GM21360 (cell line): ENCODE data around the gene TSPAN3.

ENCODE experiments used
- ATAC-seq: cut with Tn5 transposase; IDR thresholded peaks from one replicate; pipeline ENCODE4 v1.9.1; 2021; ENCODE audit warnings: mild to moderate bottlenecking, moderate library complexity; ENCODE audit not compliant: unreplicated experiment

Gene TSPAN3

DNA sequence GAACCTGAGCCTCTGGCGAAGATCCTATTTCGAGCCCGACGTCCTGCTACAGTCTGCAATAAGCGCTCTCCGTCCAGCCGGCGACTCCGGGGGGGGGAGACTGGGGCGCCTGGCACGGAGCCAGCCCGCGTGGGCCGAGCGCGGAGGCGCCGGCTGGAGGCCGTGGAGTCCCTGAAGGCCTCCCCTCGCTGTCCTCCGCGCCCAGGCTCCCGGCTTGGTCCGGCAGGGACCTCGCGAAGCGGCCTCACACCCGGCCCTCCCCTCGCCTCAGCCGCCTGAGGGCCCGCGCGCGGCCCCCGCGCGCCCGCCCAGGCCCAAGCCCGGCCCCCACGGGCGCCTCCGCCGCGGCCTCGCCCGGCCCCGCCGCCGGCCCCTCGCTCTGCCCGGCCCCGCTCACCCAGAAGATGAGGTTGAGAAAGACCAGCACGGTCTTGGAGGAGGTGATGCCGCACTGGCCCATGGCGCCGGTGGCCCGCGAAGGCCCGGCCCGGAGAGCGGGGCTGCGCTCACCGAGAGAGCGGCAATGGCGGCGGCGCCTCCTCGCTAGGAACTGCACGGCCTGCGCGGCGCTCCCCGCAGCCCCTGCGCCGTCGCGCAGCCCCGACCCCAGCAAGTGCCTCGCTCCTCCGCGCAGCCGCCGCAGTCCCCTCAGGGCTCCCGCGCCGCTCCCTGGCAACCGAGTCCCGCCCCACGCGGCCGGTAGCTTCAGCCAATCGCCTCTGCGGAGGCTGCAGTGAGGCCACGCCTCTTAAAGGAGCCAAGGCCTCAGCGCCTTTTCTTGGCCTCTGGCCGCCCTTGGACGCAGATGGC lies at the start of gene TSPAN3:
TSPAN3 (minus strand) TSS at position 615 of the 810 bp plus-strand sequence; CDS start at position 460, 155 bp downstream.
- ATAC-seq, result peak; percentile 87

GRCh38 chr15:77120576-77120975 lies 49.7 kb upstream of the TSPAN3 start:
- no peak for ATAC-seq

- ATAC-seq, result no peak
These were observed 48.5 kb upstream of the TSPAN3 start for GRCh38 chr15:77119446-77119845.

- ATAC-seq, result no peak
These were observed 48.0 kb upstream of the TSPAN3 start for GRCh38 chr15:77118882-77119321.

DNA sequence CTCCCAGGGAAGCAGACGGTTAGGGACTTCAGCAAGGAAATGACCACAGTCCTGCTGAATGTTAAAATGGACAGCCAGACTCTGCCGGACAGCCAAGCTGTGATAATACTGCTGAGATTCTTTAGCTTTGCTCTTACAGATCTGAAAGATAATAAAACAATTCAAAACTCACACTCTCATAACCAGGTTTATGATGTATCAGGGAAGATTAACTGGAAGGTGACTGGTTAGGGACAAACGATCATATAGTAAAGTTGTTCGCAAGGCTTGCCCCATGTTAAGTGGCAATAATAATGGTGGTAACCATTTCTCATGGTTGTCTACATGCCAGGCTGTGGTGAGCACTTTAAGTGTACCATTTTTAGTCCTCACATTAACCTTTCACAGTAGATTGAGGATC lies 44.3 kb upstream of the TSPAN3 start:
- ATAC-seq, result no peak

- no peak for ATAC-seq
These were observed 42.1 kb upstream of the TSPAN3 start for GRCh38 chr15:77112838-77113504.

DNA sequence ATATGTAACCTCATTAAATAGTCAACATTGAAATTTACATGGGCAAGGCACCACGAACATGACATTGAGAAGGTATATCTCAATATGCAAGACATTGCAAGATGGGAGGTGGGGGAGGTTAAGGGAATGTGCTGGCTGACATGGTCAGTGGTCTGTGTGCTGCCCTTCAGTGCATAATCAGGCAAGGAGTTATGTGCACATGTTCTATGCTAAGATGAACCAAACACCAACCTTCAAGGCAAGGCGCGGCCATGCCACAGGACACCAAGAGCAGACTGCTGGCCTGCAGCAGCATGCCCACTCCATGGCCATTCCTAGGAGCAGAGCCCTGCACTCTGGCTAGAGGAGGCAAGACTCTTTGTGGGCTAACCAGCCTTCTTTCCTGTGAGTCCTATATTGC lies 40.9 kb upstream of the TSPAN3 start:
- ATAC-seq, result no peak

GRCh38 chr15:77107531-77108355 lies 36.8 kb upstream of the TSPAN3 start:
- ATAC-seq, result no peak

DNA sequence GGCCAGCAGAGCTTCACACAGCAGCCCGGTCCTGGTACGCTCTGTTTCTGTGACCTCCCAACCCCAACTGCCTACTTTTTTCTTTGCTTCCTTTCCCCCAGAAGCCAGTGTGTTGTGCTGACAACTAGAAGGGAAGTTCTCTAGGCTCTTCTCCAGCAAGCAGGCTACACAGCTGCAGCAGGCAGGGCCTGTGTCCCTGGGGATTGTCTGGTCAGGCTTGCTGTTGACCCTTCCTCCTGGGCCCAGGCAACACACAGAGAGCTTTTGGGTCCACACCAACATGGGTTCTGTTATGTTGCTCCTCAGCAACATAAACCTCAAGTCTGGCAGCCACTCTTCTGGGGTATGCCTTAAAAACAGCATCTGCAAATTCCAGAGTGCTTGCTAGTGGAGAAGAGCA lies 36.2 kb upstream of the TSPAN3 start:
- ATAC-seq, result no peak

DNA sequence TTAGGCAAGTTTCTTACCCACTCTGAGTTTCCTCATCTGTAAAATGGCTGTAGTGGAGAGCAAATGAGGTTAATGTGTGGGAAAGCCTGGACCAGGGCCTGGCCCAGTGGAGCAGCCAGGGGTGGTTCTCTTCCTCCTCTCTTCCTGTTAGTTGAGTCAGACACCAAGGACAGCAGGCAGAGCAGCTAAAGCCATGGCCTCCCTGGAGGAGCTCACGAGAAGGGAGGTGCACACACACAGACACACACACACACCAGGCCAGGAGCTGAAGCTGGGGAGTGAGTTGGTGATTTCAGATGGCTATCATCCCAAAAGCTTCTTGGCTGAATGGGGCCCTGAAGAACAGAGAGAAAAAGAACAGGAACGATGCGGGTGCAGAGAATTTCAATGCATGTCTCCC lies 33.2 kb upstream of the TSPAN3 start:
- ATAC-seq, result no peak

GRCh38 chr15:77099741-77100463 lies 29.0 kb upstream of the TSPAN3 start:
- ATAC-seq, result no peak

- no peak for ATAC-seq
These were observed 27.7 kb upstream of the TSPAN3 start for GRCh38 chr15:77098572-77098971.

GRCh38 chr15:77097921-77098320 lies 27.0 kb upstream of the TSPAN3 start:
- ATAC-seq, result no peak

- no peak for ATAC-seq
These were observed 26.4 kb upstream of the TSPAN3 start for GRCh38 chr15:77097248-77097721.

DNA sequence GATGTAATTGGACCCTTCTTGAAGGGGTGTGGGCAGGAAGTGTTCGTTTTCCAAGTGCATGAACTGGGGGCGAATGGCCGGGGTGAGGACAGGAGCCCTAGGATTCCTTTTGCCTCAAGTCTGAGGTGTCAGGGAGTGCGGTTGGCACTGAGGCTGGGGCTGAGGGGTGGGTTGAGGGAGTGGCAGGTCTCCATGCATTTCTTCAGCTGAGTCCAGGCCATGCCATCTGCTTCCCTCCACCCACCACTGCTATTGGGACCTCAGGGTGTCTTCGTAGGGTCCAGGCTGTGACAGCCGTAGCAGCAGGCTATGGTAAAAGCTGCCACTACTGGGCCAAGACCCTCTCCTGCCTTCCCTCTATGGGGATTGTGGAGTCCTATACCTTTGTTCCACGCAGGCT lies 25.6 kb upstream of the TSPAN3 start:
- no peak for ATAC-seq

DNA sequence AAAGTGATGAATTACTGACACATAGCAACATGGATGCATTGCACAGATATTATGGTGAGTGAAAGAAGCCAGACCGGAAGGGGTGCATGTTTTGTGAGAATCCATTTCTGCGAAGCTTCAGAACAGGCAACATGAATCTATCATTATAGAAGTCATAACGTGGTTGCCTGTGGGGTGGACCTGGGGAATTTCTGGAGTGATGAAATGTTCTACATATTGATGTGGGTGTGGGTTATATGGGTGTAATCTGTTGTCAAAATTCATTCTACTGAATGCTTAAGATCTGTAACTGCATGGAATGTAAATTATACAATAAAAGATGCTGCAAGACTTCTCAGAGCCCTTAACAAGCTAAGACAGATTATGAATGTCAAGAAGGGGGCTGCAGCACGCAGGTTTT lies 25.2 kb upstream of the TSPAN3 start:
- ATAC-seq, result no peak

DNA sequence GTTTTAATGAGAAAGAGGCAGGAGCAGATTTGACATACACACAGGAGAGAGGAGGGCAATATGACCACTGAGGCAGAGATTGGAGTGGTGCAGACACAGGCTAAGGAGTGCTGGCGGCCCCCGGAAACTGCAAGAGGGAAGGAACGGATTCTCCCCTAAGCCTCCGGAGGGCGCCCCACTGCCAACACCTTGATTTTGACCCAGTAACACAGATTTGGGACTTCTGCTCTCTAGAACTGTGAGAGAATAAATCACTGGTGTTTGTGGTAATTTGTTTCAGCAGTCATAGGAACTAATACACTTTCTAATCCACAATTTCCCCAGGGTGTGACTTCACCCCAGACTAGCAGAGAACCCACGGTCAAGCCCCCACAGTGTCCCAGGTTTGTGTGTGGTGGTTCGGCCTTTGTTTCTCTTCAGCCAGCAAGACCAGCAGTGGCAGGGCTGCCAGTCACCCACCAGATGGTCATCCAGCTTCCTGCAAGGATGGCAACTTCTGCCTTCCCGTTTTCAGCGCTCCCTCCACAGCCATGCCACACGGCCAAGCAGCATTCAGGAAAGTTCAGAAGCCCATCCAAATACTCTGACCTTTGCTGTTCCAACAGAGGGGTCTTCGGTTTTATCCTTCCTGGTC lies 23.6 kb upstream of the TSPAN3 start:
- no peak for ATAC-seq

GRCh38 chr15:77093436-77093835 lies 22.5 kb upstream of the TSPAN3 start:
- ATAC-seq, result no peak

DNA sequence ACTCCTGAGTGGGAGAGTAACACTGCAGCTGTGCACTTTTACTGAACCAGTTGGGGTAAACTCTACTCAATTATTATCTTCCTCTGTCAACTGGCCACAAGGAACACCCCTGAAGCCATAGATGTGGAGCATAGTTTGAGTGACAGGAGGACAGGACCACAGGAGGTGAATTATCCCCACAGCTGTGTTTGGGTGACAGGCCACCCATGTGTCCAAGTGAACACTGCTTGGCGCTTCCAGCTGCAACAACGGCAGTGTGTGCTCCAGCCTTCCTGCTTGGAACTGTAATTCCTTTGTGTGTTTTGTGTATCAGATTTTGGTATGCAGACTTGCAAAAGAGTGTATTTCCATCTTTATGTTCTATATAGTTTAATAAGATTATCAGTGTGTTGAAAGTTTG lies 20.2 kb upstream of the TSPAN3 start:
- ATAC-seq, result no peak

- no peak for ATAC-seq
These were observed 16.3 kb upstream of the TSPAN3 start for GRCh38 chr15:77087213-77087612.
